Endometrial microvascular endothelial cells (primary cell): Measurements from ENCODE around the gene KRTAP5-10. TPM values are rescaled to one million over a fixed set of nuclear protein-coding genes. Genes with fewer than 3 reads are reported as not detected.
"Not testable (repeated sequence)": the region's sequence is repeated elsewhere in the genome, so short reads cannot be mapped to it uniquely, and the experiment has no call there.

Experiments
- in situ Hi-C: cut with HindIII; loops from 2 replicates; pipeline ENCODE4 v1.10.0; 2017; ENCODE audit warnings: low sequenced_read_pairs, low pct_unique_long_range_greater_than_20kb; ENCODE audit errors: inconsistent ontology term
- total RNA-seq: library from RNA; depleted of rRNA; stranded (reverse); fragments of >200 nt; gene quantifications from one replicate; pipeline ENCODE4 v1.2.3, GENCODE V29; 2015; ENCODE audit errors: inconsistent ontology term

KRTAP5-10 gene
- total RNA-seq, 1 donor from 2014 or later = not detected

GRCh38 chr11:71588822-71589545, 23.6 kb downstream of the KRTAP5-10 start:
- in situ Hi-C loops = not testable (repeated sequence)

GRCh38 chr11:71589546-71589920, 24.2 kb downstream of the KRTAP5-10 start:
- in situ Hi-C loops = not testable (repeated sequence)

- in situ Hi-C loops = not testable (repeated sequence)
Observed at GRCh38 chr11:71603221-71603620, 37.9 kb downstream of the KRTAP5-10 start.

GRCh38 chr11:71604798-71605488, 39.6 kb downstream of the KRTAP5-10 start:
- in situ Hi-C loops = not testable (repeated sequence)

- in situ Hi-C loops = not testable (repeated sequence)
Observed at GRCh38 chr11:71606853-71607519, 41.6 kb downstream of the KRTAP5-10 start.

- in situ Hi-C loops = not testable (repeated sequence)
Observed at GRCh38 chr11:71607520-71608216, 42.3 kb downstream of the KRTAP5-10 start.

GRCh38 chr11:71608272-71608671, 42.9 kb downstream of the KRTAP5-10 start:
- in situ Hi-C loops = not testable (repeated sequence)

GRCh38 chr11:71611218-71611910, 46.0 kb downstream of the KRTAP5-10 start:
- in situ Hi-C loops = not testable (repeated sequence)

GRCh38 chr11:71613931-71614330, 48.6 kb downstream of the KRTAP5-10 start:
- in situ Hi-C loops = not testable (repeated sequence)

- in situ Hi-C loops = not testable (repeated sequence)
Observed at GRCh38 chr11:71614366-71614917, 49.1 kb downstream of the KRTAP5-10 start.

GRCh38 chr11:71615003-71615402, 49.6 kb downstream of the KRTAP5-10 start:
- in situ Hi-C loops = not testable (repeated sequence)

Other genes with a start within 250 kb of the KRTAP5-10 start
- gene DHCR7, start 117.2 kb upstream of the KRTAP5-10 start, total RNA-seq = 43.2 TPM
- 81.0 TPM for gene NADSYN1, start 112.4 kb upstream of the KRTAP5-10 start, total RNA-seq
- gene KRTAP5-7, start 38.3 kb upstream of the KRTAP5-10 start, total RNA-seq = not detected
- gene KRTAP5-8, start 27.5 kb upstream of the KRTAP5-10 start, total RNA-seq = not detected
- gene KRTAP5-9, start 17.1 kb upstream of the KRTAP5-10 start, total RNA-seq = not detected
- not detected for gene KRTAP5-11, start 17.3 kb downstream of the KRTAP5-10 start, total RNA-seq